ENCODE data around the gene CACUL1. TPM values are rescaled to one million over a fixed set of nuclear protein-coding genes. Genes with fewer than 3 reads are reported as not detected.

The CACUL1 gene
- total RNA-seq, 3 donors from 2014 or later: 33.4 to 68.6 (median 55.2) TPM

- Histone ChIP-seq H3K4me1 (no peaks in the 10 kb centered on the region), H3K27ac (no peak overlapping the region), H3K36me3 (no peaks in the 10 kb centered on the region), H3K9me3 (no peaks in the 10 kb centered on the region), H3K4me3 (no peak overlapping the region), H3K27me3 (no peaks in the 10 kb centered on the region)
- TF ChIP-seq CTCF (IDR thresholded peaks at IDR 0.05): no peak
- no peak for TF ChIP-seq POLR2AphosphoS5 (IDR thresholded peaks at IDR 0.05)
- no peak for TF ChIP-seq POLR2A (IDR thresholded peaks at IDR 0.05)
- intact Hi-C loops (cut with DNase I; ENCODE audit: low total_unique reads): no loop called here
- DNase-seq (ENCODE audit: low spot score in 2 of 2): no peak
Observed at GRCh38 chr10:118710487-118710886, 44.3 kb downstream of the CACUL1 start.

- TF ChIP-seq CTCF (IDR thresholded peaks at IDR 0.05): no peak
- no peak for TF ChIP-seq POLR2A (IDR thresholded peaks at IDR 0.05)
- TF ChIP-seq POLR2AphosphoS5 (IDR thresholded peaks at IDR 0.05): no peak
- intact Hi-C loops (cut with DNase I; ENCODE audit: low total_unique reads): loop anchor here (10.0 kb wide), 1 partner anchor 114 kb away; the partner anchor contains the start of gene PRLHR
- Histone ChIP-seq H3K9me3 (no peaks in the 10 kb centered on the region), H3K27ac (no peak overlapping the region), H3K4me1 (no peaks in the 10 kb centered on the region), H3K36me3 (no peaks in the 10 kb centered on the region), H3K4me3 (no peak overlapping the region), H3K27me3 (no peaks in the 10 kb centered on the region)
- DNase-seq (ENCODE audit: low spot score in 2 of 2): no peak
Observed at GRCh38 chr10:118708571-118708970, 46.2 kb downstream of the CACUL1 start.

GRCh38 chr10:118704711-118705110 lies 50.1 kb downstream of the CACUL1 start:
- TF ChIP-seq POLR2AphosphoS5 (IDR thresholded peaks at IDR 0.05) (no peak), POLR2A (IDR thresholded peaks at IDR 0.05) (no peak), CTCF (IDR thresholded peaks at IDR 0.05) (no peak)
- H3K9me3 ChIP-seq: no peaks in the 10 kb centered on the region
- no peak for DNase-seq (ENCODE audit: low spot score in 2 of 2)
- no peak overlapping the region for H3K4me3 ChIP-seq
- H3K27ac ChIP-seq: no peak overlapping the region
- H3K36me3 ChIP-seq: no peaks in the 10 kb centered on the region
- no peaks in the 10 kb centered on the region for H3K4me1 ChIP-seq
- H3K27me3 ChIP-seq: no peaks in the 10 kb centered on the region
- intact Hi-C loops (cut with DNase I; ENCODE audit: low total_unique reads): loop anchor here (10.0 kb wide), 1 partner anchor 110 kb away; the partner anchor contains the start of gene PRLHR

GRCh38 chr10:118701529-118702323 lies 53.0 kb downstream of the CACUL1 start:
- H3K4me3 ChIP-seq: no peak overlapping the region
- H3K27ac ChIP-seq: no peak overlapping the region
- no peak for DNase-seq (ENCODE audit: low spot score in 2 of 2)
- H3K9me3 ChIP-seq: no peaks in the 10 kb centered on the region
- TF ChIP-seq CTCF (IDR thresholded peaks at IDR 0.05): no peak
- no peak for TF ChIP-seq POLR2A (IDR thresholded peaks at IDR 0.05)
- TF ChIP-seq POLR2AphosphoS5 (IDR thresholded peaks at IDR 0.05): no peak
- H3K4me1 ChIP-seq: no peaks in the 10 kb centered on the region
- H3K36me3 ChIP-seq: no peaks in the 10 kb centered on the region
- H3K27me3 ChIP-seq: no peaks in the 10 kb centered on the region
- intact Hi-C loops (cut with DNase I; ENCODE audit: low total_unique reads): loop anchor here (10.0 kb wide), 1 partner anchor 107 kb away; the partner anchor contains the start of gene PRLHR

- H3K27ac ChIP-seq: no peak overlapping the region
- no peaks in the 10 kb centered on the region for H3K27me3 ChIP-seq
- no peaks in the 10 kb centered on the region for H3K9me3 ChIP-seq
- intact Hi-C loops (cut with DNase I; ENCODE audit: low total_unique reads): no loop called here
- no peaks in the 10 kb centered on the region for H3K36me3 ChIP-seq
- no peak for TF ChIP-seq POLR2AphosphoS5 (IDR thresholded peaks at IDR 0.05)
- no peak for TF ChIP-seq CTCF (IDR thresholded peaks at IDR 0.05)
- TF ChIP-seq POLR2A (IDR thresholded peaks at IDR 0.05): no peak
- no peak for DNase-seq (ENCODE audit: low spot score in 2 of 2)
- H3K4me3 ChIP-seq: no peak overlapping the region
- H3K4me1 ChIP-seq: no peaks in the 10 kb centered on the region
Observed at GRCh38 chr10:118698421-118698820, 56.3 kb downstream of the CACUL1 start.

All from breast epithelium (tissue), 4 donors.